Measurements from ENCODE around the gene KBTBD6.

DNA sequence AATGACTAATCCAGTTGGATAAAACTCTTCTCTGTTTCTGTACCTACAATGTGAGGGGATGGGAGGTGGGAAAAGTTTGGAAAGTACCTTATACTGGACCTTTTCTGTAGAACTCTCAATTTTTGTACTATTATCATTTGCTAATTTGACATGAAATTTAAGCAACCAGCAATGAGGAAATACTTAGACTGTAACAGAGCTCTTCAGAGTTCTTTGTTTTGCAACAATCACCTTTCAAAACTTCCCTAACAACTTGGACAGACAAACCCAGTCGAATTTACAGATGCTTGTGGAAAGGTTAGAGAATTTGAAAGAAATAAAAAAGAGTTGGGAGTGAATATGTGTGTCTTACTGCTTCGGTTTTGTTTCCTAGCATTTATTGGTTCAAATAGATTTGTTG is 45.0 kb upstream of the KBTBD6 start:
- TF ChIP-seq, protein P1, sequence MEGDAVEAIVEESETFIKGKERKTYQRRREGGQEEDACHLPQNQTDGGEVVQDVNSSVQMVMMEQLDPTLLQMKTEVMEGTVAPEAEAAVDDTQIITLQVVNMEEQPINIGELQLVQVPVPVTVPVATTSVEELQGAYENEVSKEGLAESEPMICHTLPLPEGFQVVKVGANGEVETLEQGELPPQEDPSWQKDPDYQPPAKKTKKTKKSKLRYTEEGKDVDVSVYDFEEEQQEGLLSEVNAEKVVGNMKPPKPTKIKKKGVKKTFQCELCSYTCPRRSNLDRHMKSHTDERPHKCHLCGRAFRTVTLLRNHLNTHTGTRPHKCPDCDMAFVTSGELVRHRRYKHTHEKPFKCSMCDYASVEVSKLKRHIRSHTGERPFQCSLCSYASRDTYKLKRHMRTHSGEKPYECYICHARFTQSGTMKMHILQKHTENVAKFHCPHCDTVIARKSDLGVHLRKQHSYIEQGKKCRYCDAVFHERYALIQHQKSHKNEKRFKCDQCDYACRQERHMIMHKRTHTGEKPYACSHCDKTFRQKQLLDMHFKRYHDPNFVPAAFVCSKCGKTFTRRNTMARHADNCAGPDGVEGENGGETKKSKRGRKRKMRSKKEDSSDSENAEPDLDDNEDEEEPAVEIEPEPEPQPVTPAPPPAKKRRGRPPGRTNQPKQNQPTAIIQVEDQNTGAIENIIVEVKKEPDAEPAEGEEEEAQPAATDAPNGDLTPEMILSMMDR (IDR thresholded peaks at IDR 0.05): no peak
- no peak for TF ChIP-seq POLR2AphosphoS5 (IDR thresholded peaks at IDR 0.05)
- TF ChIP-seq POLR2A (IDR thresholded peaks at IDR 0.05): no peak
- no peak for TF ChIP-seq EP300 (IDR thresholded peaks at IDR 0.05)
